HG02610 (cell line): ENCODE measurements around the gene VAV1.
"Not testable (repeated sequence)": the region's sequence is repeated elsewhere in the genome, so short reads cannot be mapped to it uniquely, and the experiment has no call there.

Source experiments
- ATAC-seq: cut with Tn5 transposase; IDR thresholded peaks from one replicate; pipeline ENCODE4 v1.9.1; 2021; ENCODE audit warnings: mild to moderate bottlenecking, moderate library complexity; ENCODE audit not compliant: unreplicated experiment

VAV1 gene

DNA sequence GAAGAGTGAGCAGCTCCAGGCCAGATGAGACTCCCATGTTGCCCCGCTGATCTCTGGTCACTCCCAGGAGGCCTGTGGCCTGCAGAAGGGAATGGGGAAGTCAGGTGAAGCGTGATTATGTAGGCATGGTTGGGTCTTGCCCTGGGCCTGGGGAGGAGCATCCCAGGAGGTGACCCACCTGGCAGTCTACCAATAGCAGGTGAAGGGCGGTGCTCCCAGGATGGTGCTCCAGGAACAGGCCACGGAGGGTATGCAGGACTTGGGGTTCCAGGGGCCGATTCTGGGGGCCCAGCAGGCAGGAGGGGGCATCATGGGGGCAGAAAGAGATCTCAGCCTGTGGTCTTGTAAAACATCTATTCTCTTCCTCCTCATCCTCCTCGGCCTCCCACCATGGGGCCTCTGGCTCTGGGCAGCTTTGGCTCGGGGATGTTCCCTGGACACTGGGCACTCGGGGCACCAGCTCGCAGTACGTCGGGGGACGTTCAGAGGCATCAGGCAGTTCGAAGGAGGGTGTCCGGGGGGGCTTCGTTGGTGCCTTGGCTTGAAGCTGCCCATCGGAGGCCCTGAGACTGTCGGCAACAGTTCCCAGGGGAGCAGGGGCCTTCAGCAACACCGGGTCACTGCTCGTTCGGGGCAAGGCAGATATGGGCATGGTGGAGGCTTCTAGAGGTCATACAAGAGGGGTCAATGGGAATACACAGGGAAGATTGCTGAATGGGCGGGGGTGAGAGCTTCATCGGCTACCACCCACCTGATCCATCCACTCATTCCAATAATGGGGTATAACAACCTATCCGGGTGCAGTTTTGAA is 17.6 kb upstream of the VAV1 start:
- no peak for ATAC-seq

DNA sequence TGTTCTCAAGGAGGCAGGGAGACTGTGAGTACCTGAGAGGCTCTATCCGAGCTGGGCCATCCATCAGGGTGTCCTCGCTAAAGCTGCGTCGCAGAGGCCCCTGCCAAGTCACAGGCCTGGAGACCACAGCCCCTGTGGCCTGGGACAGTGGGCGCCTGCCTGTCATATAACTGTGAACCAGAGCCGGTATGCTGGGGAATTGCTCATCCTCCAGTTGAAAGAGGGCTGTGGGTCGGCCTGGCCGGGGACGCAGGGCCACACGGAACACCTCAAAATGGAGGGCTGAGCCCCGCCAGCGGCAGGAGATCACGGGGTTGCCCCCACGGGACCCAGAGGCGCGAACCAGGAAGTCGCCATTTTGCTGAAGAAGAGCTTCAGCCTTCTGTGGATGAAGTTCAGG is 11.9 kb upstream of the VAV1 start:
- ATAC-seq: no peak

DNA sequence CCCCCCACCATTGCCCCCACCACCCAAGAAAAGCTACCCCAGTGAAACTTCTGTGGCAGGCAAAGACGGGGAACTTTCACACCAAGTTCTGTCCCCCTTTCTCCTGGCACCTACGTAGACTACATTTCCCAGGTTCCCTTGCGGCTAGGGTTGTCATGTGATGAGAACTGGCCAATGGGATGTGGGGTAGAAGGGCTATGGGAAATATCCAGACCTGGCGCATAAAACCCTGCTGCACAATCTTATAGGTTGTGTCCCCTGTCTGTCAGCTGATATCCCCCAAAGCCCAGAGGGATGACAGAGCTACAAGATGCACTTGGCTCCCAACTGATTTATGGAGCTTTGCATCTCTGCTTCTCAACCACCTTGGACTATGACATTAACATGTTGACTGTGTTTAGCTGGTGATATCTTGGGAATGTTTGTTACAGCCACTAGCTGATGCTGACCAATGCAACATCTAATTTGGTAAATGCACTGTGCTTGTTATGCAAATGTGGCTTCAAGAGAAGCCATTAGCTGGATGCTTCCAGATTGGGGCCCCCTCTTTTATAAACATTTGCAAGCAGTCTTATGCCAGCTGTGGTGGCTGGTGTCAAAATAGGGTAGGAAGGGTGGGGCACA is 11.3 kb upstream of the VAV1 start:
- no peak for ATAC-seq

DNA sequence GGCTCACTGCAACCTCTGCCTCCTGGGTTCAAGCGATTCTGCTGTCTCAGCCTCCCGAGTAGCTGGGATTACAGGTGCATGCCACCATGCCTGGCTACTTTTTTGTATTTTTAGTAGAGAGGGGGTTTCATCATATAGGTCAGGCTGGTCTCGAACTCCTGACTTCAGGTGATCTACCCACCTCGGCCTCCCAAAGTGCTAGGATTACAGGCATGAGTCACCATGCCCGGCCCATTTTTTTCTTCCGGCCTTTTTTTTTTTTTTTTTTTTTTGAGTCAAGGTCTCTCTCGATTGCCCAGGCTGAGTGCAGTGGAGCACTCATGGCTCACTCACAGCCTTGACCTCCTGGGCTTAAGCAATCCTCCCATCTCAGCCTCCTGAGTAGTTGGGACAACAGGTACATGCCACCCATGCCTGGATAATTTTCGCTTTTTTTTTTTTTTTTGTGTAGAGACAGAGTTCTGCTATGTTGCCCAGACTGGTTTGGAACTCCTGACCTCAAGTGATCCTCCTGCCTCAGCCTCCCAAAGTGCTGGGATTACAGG is 10.2 kb upstream of the VAV1 start:
- ATAC-seq: not testable (repeated sequence)

DNA sequence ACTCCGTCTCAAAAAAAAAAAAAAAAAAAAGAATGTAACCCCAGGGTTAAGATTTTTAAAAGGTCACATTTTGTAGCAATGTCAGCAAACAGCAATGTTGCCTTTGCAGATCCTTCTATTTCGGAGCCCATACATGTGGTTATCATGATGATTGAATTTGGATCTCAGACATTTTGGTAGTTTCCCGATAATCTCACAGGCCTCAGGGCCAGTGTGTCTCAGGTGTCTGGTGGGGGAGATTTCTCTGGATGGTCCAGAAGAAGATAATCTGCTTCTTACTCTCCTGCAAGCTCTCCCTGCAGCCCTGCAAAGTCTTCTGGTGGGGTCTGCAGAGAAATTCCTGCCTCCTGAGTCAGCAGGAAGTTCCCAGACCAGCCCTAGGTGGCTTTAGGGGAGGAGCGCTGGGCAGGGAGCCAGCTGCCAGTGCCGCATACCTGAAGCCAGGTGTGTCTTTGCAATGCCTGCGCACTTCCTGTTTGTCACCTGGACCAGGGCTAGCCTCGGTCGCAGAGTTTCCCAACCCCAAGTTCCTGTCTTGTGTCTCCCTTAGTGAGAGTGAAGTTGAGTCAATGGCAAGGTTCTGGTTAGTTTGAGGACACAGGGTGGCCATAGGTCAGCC is 6.7 kb upstream of the VAV1 start:
- ATAC-seq: no peak

DNA sequence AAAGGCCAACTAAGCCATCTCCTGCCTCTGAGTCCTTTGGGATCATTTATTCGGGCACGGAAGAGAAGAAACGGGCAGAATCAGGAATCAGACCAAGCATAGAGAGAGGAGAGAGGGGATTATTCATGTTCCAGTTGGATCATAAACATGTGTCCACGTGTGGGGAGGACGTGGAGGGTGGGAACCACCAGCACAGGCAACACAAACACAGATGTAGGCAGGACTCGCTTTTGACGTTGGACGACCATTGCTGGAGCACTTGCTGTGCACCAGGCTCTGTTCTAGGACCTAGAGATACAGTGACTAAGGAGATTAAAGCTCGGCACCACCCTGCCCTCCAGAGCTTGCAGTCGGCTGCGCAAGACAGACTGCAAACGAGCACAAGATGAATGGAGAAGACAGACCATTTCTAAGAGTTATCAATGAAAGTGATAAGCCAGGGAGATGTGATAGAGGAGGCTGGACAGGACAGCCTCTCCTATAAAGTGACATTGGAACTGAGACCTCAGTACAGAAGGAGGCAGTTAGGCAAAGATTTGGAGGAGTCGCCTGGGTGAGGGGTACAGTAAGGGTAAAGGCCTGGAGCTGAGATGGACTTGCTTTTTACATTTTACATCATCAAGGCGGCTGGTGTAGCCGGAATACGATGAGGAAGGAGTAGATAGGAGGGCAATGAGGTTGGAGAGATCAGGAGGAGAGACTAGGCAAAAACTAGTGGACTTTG is 6.0 kb upstream of the VAV1 start:
- no peak for ATAC-seq

DNA sequence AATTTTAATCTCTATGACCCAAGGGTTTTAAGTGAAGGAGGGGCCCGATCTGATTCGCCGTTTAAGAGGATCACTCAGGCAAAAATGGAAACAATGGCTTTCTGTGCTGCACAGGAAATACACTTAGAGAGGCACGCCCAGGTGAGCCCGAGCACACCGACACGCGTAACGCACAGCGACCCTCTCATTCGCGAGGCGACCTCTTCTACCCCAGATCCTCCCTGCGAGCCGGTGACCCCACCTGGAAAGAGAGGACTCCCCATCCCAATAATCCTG is 5.5 kb upstream of the VAV1 start:
- ATAC-seq: peak; percentile 7

DNA sequence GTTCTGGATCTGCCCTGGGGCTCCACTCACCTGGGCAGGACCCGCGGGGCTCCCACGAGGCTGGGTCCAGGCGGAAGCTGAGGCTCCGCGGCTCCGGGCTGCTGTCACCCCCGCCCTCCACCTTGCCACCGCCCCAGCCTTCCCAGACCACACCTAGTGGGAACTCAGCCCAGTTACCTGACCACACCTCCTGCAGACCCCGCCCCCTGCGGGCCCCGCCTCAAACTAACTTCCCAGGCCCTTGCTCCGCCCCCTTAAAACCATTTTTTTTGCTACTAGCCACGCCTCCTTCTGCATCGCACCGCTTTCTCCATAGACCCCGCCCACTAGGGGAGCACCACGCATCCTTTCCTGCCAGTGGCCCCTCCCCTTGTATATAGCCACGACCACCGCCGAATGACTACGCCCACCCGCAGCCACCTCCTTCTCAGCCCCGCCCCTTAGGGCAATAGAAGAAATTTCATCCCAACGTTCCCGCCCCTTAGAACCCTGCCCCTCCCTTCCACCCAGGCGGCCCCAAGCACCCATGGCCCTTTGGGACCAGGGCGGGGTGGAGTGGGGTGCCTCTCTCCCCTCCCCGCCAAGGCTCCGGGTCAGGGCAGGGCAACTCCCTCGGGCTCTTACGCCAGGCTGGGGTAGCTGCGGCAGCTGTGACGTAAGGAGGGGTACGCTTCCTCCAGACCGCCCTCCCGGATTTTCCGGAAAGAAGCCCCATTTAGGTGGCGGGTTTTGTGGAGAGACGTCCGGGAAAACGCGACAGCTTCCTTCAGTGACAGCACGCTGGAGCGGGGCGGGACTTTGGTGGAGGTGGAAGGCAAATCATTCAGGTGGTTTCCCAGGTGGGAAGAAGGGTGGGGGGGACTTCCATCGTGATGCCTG is 4.9 kb upstream of the VAV1 start, which contains the start of gene SH2D3A:
TSS of gene SH2D3A (minus strand) at position 79 of the 879 bp plus-strand sequence. CDS start 3,687 bp downstream, outside the sequence.
- ATAC-seq: peak; percentile 64

DNA sequence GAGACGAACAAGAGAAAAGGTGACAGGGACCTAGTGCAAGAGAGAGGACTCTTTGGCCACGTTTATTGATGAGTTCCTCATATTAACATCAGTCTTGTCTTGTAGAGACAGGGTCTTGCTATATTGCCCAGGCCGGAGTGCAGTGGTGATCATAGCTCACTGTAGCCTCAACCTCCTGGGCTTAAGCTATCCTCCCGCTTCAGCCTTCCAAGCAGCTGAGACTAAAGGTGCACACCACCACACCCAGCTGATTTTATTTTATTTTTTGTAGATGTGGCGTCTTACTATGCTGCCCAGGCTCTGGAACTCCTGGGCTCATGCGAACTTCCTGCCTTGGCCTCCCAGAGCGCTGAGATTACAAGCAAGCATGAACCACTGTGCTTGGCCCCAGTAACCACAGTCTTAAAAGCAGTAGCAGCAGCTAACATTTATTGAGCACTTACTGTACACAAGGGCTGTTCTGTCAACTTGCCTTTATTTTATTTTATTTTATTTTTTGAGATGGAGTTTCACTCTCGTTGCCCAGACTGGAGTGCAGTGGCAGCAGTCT is 4.2 kb upstream of the VAV1 start:
- ATAC-seq: no peak

DNA sequence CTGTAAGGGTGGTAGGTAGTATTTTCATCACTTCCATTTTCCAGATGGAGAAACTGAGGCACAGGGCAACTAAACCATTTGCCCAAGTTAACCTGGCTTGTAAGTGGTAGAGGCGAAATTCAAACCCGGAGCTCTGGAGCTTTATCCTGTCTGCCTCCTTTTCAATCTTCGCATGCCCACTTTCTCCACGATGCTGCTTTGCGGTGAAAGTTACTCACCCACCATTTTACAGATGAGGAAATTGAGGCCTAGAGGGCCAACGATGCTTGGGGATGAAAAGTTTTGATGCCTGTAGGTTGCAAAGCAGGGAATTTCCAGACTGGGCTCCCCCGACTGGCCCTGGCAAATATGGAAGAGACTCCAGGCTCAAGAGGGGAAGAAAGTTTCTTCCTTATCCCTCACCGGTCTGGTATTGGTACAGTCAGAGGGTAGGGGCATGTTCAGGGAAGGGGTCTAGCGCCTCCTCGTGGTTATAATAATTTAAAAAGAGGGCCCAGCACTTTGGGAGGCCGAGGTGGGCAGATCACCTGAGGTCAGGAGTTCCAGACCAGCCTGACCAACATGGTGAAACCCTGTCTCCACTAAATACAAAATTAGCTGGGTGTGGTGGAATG is 3.4 kb upstream of the VAV1 start:
- no peak for ATAC-seq

DNA sequence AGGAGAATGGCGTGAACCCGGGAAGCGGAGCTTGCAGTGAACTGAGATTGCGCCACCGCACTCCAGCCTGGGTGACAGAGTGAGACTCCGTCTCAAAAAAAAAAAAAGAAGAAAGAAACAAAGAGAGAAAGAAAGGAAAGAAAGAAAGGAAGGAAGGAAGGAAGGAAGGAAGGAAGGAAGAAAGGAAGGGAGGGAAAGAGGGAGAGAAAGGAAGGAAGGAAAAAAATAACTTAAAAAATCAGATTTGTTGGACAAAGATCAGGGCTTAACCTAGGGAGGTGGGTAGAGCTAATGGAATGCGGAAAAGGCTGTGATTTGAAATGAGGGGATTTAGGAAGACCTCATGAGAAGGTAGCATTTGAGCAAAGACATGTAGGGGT is 870 bp upstream of the VAV1 start:
- not testable (repeated sequence) for ATAC-seq

DNA sequence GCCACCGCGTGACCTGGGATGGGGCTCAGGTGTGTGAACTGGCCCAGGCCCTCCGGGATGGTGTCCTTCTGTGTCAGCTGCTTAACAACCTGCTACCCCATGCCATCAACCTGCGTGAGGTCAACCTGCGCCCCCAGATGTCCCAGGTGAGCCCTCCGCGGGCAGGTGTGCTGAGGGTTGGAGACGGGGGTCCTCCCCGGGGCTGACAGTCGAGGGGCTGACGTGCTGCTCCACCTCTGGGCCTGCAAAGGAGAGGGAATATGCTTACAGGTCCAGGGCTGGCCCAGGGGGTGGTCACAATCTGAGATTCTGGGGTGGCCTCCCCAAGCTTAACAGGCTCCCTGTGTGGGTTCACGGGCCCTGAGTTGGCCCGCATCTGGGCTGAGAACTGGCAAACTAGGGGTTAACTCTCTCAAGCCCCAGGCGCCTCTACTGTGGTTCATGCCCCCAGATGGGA is 386 bp downstream of the VAV1 start:
- ATAC-seq: no peak

DNA sequence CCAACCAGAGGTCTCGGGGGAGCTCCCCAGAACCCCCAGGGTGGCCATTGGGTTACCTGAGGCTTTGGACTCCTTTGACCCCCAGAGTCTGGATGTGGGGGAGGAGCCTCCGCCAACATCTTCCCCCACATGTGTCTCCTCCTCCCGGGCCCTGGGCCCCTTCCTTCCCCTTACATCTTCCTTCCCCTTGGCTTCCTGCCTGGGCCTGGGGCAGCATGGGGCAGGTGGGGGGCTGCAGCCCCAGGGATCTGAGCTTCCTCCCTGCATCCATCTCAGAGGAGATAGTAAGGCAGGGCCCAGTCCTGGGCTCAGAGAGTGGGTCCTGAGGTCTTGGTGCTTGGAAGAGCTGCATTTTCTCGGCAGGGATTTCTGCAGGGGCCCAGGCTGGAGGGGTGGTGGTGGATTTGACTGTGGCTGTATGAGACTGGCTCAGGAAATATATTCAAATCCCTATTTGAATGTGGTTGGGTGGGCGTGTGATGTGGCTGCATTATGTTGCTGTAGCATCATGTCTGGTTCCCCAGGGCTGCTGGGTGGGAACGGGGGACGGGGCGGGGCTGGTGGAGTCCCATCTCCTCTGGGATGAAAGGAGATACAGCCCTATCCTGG is 919 bp downstream of the VAV1 start:
- no peak for ATAC-seq

DNA sequence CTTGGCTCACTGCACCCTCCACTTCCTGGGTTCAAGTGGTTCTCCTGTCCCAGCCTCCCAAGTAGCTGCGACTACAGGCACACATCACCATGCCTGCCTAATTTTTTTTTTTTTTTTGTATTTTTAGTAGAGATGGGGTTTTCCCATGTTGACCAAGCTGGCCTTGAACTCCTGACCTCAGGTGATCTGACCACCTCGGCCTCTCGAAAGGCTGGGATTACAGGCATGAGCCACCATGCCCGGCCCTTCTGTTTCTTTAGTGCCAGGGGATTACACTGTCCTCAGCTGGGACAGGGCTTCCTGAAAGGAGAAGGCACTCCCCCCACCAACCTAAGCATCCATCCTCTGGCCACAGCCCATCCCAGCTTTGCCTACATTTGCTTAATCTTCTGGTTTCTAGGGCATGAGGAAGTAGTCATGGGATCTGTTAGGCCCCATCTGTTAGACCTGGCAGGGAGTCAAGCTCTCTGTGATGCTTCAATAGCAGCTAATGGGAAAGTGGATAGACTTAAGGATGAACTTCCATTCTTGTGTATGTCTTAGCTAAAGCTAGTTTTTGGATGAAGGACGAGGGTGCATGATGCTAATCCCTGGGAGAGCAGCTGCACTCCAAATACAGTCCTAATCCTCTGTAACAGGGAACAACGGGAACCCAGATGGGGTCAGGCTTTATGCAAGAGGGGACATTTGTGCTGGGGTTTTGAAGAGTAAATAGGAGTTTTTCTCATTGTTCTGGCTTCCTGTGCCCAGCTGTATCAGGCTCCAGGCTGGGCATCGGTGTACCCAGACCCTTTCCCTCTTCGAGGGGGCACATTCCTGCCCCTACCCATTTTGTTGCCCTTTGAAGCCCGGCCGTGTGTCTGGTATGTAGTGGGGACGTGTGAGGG is 2.6 kb downstream of the VAV1 start:
- no peak for ATAC-seq

DNA sequence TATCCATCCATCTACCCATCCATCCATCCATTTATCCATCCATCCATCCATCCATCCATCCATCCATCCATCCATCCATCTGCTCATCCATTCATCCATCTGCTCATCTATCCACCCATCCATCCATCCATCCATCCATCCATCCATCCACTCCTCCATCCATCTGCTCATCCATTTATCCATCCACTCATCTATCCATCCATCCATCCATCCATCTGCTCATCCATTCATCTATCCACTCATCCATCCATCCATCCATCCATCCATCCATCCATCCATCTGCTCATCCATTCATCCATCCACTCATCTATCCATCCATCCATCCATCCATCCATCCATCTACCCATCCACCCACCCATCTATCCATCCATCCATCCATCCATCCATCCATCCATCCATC is 3.5 kb downstream of the VAV1 start:
- not testable (repeated sequence) for ATAC-seq

DNA sequence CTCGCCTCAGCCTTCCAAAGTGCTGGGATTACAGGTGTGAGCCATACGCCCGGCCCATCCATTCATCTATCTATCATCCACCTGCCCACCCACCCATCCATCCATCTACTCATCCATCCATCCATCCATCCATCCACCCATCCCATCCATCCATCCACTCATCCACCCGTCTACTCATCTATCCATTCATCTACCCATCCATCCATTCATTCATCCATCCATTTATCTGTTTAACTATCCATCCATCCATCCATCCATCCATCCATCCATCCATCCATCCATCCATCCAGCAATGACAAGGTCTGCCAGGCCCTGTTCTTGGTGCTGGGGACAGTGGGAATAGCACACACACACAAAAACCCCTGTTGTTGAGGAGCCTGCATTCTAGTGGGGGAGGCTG is 4.5 kb downstream of the VAV1 start:
- no peak for ATAC-seq

DNA sequence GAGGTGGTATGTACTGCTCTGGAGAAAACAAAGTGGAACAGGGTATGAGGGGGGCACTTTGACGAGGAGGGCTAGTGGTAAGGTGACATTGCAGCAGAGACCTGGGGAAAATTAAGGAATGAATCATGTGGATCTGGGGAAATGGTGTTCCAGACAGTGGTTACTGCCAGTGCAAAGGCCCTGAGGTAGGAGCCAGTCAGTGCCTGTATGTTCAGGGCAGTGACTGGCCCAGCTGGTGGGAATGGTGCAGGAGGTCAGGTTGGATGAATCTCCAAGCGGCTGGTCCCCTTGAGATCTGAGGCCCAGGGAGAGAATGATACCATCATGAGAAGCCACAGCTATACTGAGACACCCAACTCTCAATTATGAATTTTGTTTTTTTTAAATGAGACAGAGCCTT is 4.9 kb downstream of the VAV1 start:
- no peak for ATAC-seq

DNA sequence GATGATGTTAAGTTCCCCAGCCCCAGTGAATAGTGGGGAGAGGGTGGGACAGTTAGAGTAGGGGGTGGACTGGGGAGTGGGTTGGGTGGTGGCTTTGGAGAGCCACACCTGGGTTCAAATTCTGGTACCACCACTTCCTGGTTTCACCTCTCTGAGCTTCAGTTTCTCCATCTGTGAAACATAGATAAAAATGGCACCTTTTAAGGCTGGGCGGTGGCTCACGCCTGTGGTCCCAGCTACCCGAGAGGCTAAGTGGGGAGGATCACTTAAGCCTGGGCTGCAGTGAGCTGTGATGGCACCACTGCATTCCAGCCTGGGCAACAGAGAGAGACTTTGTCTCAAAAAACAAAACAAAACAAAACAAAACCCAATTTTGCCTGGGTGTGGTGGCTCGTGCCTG is 5.9 kb downstream of the VAV1 start:
- no peak for ATAC-seq
